ENCODE measurements around the gene TUB. TPM values are rescaled to one million over a fixed set of nuclear protein-coding genes. Genes with fewer than 3 reads are reported as not detected.

TUB gene
- polyA plus RNA-seq, 3 donors, result not detected

DNA sequence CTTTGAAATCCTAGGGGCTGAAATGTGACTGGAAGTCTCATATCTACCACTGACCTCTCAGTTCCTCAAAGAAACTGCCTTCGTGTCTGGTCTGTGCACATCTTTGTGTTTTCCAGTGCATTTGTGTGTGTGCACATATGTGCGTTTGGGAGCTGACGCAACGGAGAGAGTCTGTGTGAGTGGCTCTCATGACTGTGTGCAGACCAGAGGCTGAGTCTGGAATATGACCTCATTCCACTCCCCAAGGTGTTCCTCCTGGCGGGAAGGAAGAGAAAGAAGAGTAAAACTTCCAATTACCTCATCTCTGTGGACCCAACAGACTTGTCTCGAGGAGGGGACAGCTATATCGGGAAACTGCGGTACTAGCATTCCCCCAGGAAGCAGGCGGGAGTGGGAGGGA is 16.5 kb downstream of the TUB start:
- Mint-ChIP-seq H3K36me3 (no peaks in the 10 kb centered on the region), H3K27ac (no peak overlapping the region), H3K4me3 (no peak overlapping the region), H3K4me1 (no peaks in the 10 kb centered on the region), H3K27me3 (ENCODE audit: low read depth in 3 of 3) (peaks cover 0 to 3% (median 1%) of the 10 kb centered on the region in 3 donors), H3K9me3 (no peaks in the 10 kb centered on the region)
- intact Hi-C loops (cut with micrococcal nuclease), result no loop called here
- Histone ChIP-seq H3K4me3 (replicated peaks in 1 of 3; ENCODE audit: low read depth in 2 of 3, low read length in 3 of 3) (no peak overlapping the region), H2AFZ (ENCODE audit: insufficient read depth, low read depth, low read length, poor library complexity, severe bottlenecking) (no peak overlapping the region), H3K27me3 (ENCODE audit: control insufficient read depth in 2 of 2, insufficient read depth in 2 of 2, low read length in 2 of 2) (no peaks in the 10 kb centered on the region), H3K9ac (ENCODE audit: insufficient read depth, low read length, poor library complexity, severe bottlenecking) (no peak overlapping the region), H3K4me1 (ENCODE audit: control insufficient read depth in 1 of 2, insufficient read depth in 2 of 2, low read length in 2 of 2) (no peaks in the 10 kb centered on the region), H4K20me1 (ENCODE audit: insufficient read depth, low read length) (no peaks in the 10 kb centered on the region), H3K79me2 (ENCODE audit: insufficient read depth, low read length) (no peaks in the 10 kb centered on the region), H3K9me3 (replicated peaks in 1 of 2; ENCODE audit: control insufficient read depth in 1 of 2, insufficient read depth in 1 of 2, low read length in 2 of 2) (no peaks in the 10 kb centered on the region), H3K27ac (ENCODE audit: low read depth in 1 of 2, low read length in 2 of 2) (no peak overlapping the region), H3K4me2 (replicated peaks; ENCODE audit: extremely low read depth, low read length, poor library complexity, severe bottlenecking) (no peak overlapping the region), H3K36me3 (replicated peaks in 1 of 2; ENCODE audit: control insufficient read depth in 1 of 2, insufficient read depth in 2 of 2, low read length in 2 of 2) (no peaks in the 10 kb centered on the region)
- 70% methylated on average over 1 of the region's 9 CpGs for WGBS (ENCODE audit: insufficient coverage)
- DNase-seq, result no peak
- TF ChIP-seq, protein P1, sequence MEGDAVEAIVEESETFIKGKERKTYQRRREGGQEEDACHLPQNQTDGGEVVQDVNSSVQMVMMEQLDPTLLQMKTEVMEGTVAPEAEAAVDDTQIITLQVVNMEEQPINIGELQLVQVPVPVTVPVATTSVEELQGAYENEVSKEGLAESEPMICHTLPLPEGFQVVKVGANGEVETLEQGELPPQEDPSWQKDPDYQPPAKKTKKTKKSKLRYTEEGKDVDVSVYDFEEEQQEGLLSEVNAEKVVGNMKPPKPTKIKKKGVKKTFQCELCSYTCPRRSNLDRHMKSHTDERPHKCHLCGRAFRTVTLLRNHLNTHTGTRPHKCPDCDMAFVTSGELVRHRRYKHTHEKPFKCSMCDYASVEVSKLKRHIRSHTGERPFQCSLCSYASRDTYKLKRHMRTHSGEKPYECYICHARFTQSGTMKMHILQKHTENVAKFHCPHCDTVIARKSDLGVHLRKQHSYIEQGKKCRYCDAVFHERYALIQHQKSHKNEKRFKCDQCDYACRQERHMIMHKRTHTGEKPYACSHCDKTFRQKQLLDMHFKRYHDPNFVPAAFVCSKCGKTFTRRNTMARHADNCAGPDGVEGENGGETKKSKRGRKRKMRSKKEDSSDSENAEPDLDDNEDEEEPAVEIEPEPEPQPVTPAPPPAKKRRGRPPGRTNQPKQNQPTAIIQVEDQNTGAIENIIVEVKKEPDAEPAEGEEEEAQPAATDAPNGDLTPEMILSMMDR (IDR thresholded peaks at IDR 0.05), result no peak

DNA sequence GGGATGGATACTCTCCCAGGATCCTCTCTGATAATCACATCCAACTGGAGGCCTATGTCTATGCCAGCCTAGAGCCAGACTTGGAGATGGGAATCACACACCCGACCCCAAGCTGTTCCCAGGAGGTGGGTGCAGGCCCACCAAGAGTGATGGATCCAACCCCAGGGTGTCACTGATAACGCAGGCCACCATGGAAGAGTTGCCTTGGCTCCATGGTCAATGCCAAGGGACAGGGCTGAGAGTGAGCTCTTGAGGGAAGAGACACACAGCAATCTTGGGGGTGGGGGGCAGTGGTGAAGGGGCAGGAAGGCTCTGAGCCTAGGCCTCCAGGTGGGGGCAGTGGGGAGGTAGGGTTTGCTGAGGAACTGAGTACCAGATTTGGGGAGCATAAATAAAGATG is 16.9 kb downstream of the TUB start:
- intact Hi-C loops (cut with micrococcal nuclease), result loop anchor here in 1 of 2 donors (2.0 kb wide), 1 partner anchor 65 kb away; no protein-coding TSS in a partner anchor

More for the DNA sequence above, 16.9 kb downstream of the TUB start:
- no peak for DNase-seq
- Histone ChIP-seq H3K27ac (ENCODE audit: low read depth in 1 of 2, low read length in 2 of 2) (no peak overlapping the region), H3K79me2 (ENCODE audit: insufficient read depth, low read length) (no peaks in the 10 kb centered on the region), H3K4me2 (replicated peaks; ENCODE audit: extremely low read depth, low read length, poor library complexity, severe bottlenecking) (no peak overlapping the region), H2AFZ (ENCODE audit: insufficient read depth, low read depth, low read length, poor library complexity, severe bottlenecking) (no peak overlapping the region), H3K4me3 (replicated peaks in 1 of 3; ENCODE audit: low read depth in 2 of 3, low read length in 3 of 3) (no peak overlapping the region), H4K20me1 (ENCODE audit: insufficient read depth, low read length) (no peaks in the 10 kb centered on the region), H3K9me3 (replicated peaks in 1 of 2; ENCODE audit: control insufficient read depth in 1 of 2, insufficient read depth in 1 of 2, low read length in 2 of 2) (no peaks in the 10 kb centered on the region), H3K4me1 (ENCODE audit: control insufficient read depth in 1 of 2, insufficient read depth in 2 of 2, low read length in 2 of 2) (no peaks in the 10 kb centered on the region), H3K36me3 (replicated peaks in 1 of 2; ENCODE audit: control insufficient read depth in 1 of 2, insufficient read depth in 2 of 2, low read length in 2 of 2) (no peaks in the 10 kb centered on the region), H3K9ac (ENCODE audit: insufficient read depth, low read length, poor library complexity, severe bottlenecking) (no peak overlapping the region), H3K27me3 (ENCODE audit: control insufficient read depth in 2 of 2, insufficient read depth in 2 of 2, low read length in 2 of 2) (no peaks in the 10 kb centered on the region)
- 84% methylated on average over 2 of the region's 2 CpGs for WGBS (ENCODE audit: insufficient coverage)
- peaks cover 0 to 3% (median 1%) of the 10 kb centered on the region in 3 donors for H3K27me3 Mint-ChIP-seq (ENCODE audit: low read depth in 3 of 3)
- no peaks in the 10 kb centered on the region for H3K9me3 Mint-ChIP-seq
- TF ChIP-seq, protein P1 (IDR thresholded peaks at IDR 0.05), result no peak
- H3K36me3 Mint-ChIP-seq, result no peaks in the 10 kb centered on the region
- H3K27ac Mint-ChIP-seq, result no peak overlapping the region
- H3K4me1 Mint-ChIP-seq, result no peaks in the 10 kb centered on the region
- no peak overlapping the region for H3K4me3 Mint-ChIP-seq

Measured in CD14-positive monocyte (primary cell).